ENCODE measurements around the gene FRS3.

FRS3 gene

GRCh38 chr6:41743406-41744235 lies 36.1 kb downstream of the FRS3 start:
- no peak for DNase-seq (ENCODE audit: low spot score)

GRCh38 chr6:41741625-41742490 lies 37.8 kb downstream of the FRS3 start:
- no peak for DNase-seq (ENCODE audit: low spot score)

- DNase-seq (ENCODE audit: low spot score), result no peak
Observed at GRCh38 chr6:41740366-41741162, 39.1 kb downstream of the FRS3 start.

GRCh38 chr6:41739041-41739440 lies 40.7 kb downstream of the FRS3 start:
- no peak for DNase-seq (ENCODE audit: low spot score)

- no peak for DNase-seq (ENCODE audit: low spot score)
Observed at GRCh38 chr6:41737591-41738130, 42.0 kb downstream of the FRS3 start.

- DNase-seq (ENCODE audit: low spot score), result no peak
Observed at GRCh38 chr6:41736800-41737555, 42.7 kb downstream of the FRS3 start.

GRCh38 chr6:41736186-41736733 lies 43.4 kb downstream of the FRS3 start:
- DNase-seq (ENCODE audit: low spot score), result no peak

GRCh38 chr6:41735427-41736185 lies 44.1 kb downstream of the FRS3 start, which contains the start of gene TFEB:
TFEB (minus strand) TSS chr6:41735608; CDS start chr6:41691213, 44,395 bp downstream.
- DNase-seq (ENCODE audit: low spot score), result peak; percentile 85

GRCh38 chr6:41734666-41735426 lies 44.9 kb downstream of the FRS3 start:
- DNase-seq (ENCODE audit: low spot score), result peak; percentile 68

GRCh38 chr6:41733707-41734665 lies 45.7 kb downstream of the FRS3 start:
- DNase-seq (ENCODE audit: low spot score), result peak; percentile 88

- no peak for DNase-seq (ENCODE audit: low spot score)
Observed at GRCh38 chr6:41733360-41733706, 46.4 kb downstream of the FRS3 start.

- DNase-seq (ENCODE audit: low spot score), result no peak
Observed at GRCh38 chr6:41732591-41733359, 46.9 kb downstream of the FRS3 start.

- no peak for DNase-seq (ENCODE audit: low spot score)
Observed at GRCh38 chr6:41732149-41732548, 47.6 kb downstream of the FRS3 start.

GRCh38 chr6:41731561-41732086 lies 48.1 kb downstream of the FRS3 start:
- no peak for DNase-seq (ENCODE audit: low spot score)

GRCh38 chr6:41730531-41731436 lies 48.9 kb downstream of the FRS3 start:
- DNase-seq (ENCODE audit: low spot score), result peak; percentile 73

- DNase-seq (ENCODE audit: low spot score), result no peak
Observed at GRCh38 chr6:41729624-41730023, 50.1 kb downstream of the FRS3 start.
